Activated T-helper 17 cell treated with anti-CD3 and anti-CD28 coated beads, Interleukin-2, amount 50 U/mL, for 72 hours (primary cell): Measurements from ENCODE around the gene CTXND2. TPM values are rescaled to one million over a fixed set of nuclear protein-coding genes. Genes with fewer than 3 reads are reported as not detected.
A peak's percentile ranks its signal among the peaks of the same experiment; 100 is the strongest.
"Not testable (repeated sequence)": the region's sequence is repeated elsewhere in the genome, so short reads cannot be mapped to it uniquely, and the experiment has no call there.

Experiments used
- ATAC-seq: fragments of 150-1000 bp; cut with Tn5 transposase; replicated peaks from 2 replicates; pipeline ENCODE4 v1.10.0; 2021; ENCODE audit warnings: mild to moderate bottlenecking, moderate library complexity
- H3K27ac Mint-ChIP-seq: one replicate; pipeline ENCODE4 v1.8.0; 2022; ENCODE audit warnings: mixed read lengths
- H3K27me3 Mint-ChIP-seq: one replicate; pipeline ENCODE4 v1.8.0; 2022; ENCODE audit warnings: mixed read lengths
- H3K36me3 Mint-ChIP-seq: one replicate; pipeline ENCODE4 v1.8.0; 2022; ENCODE audit warnings: low read depth, mild to moderate bottlenecking, mixed read lengths
- H3K4me1 Mint-ChIP-seq: one replicate; pipeline ENCODE4 v1.8.0; 2022; ENCODE audit warnings: mixed read lengths
- H3K4me3 Mint-ChIP-seq: one replicate; pipeline ENCODE4 v1.8.0; 2022; ENCODE audit warnings: mild to moderate bottlenecking, mixed read lengths
- H3K9me3 Mint-ChIP-seq: one replicate; pipeline ENCODE4 v1.8.0; 2022; ENCODE audit warnings: mixed read lengths
- total RNA-seq, 2 donors: library from RNA; stranded (reverse); gene quantifications; one replicate each; pipeline ENCODE4 v1.2.3, GENCODE V29; 2022

CTXND2 gene
- total RNA-seq, 2 donors from 2014 or later, result not detected

DNA sequence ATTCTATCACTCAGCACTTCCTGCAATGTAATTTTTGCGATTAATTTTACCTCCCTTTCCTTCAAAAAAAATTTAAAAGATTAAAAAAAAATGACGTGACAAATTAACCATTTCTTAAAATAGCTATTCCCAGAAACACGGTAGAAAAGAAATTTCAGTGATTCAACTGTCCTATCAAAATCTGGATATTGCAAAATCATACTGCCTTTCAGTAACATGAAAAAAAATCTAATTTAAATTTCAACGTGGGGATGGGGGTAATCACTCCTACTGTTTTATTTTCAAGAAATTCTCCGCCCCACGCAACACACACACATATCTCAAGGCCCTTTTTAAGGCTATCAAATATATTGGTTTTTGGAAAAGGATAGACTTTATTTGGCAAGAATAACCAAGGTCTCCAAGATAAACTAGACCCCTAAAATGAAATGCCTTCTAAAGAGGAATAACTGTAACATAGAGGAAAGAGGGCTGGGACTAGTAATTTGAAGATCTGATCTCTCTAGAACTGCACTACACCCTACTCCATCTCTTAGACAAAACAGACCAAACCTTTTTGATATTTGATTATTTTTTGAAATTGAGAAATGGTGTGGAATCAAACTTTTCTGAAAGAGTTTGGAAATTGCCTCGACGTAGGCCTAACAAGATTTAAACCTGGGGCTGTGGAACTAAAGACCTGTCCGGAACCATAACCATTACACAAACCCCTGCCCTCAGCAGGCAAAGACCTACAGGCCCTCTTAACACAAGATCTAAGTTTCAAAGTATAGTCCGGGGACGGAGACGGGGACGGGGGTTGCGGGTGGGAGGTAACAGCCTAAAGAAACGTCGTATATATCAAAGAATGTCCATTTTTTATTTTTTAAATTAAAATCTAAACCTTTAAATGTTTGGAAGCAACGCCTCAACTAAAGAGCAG, 11.5 kb upstream of the CTXND2 start:
- Mint-ChIP-seq H3K27me3 (no peaks in the 10 kb centered on the region), H3K27ac (peak overlapping the region; percentile 95), H3K4me1 (peaks cover 13% of the 10 kb centered on the region), H3K36me3 (peaks cover 36% of the 10 kb centered on the region), H3K4me3 (peak overlapping the region; percentile 96), H3K9me3 (no peaks in the 10 kb centered on the region)
- no peak for ATAC-seq

DNA sequence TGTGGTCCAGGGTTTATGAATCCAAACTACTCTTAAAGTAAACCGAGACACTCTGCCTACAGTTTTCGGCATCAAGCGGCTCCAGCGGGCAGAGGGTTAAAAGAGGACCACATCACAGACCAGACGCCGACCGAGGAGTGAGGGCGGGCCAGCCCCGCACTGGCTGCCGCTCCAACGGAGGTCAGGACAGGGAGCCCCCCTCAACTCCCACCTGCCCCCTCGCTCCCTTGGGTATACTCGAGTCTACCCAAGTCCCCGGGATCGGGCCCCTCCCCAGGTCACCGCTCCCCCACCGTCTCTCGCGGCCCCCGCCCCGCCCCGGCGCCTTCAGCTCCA, 10.8 kb upstream of the CTXND2 start:
- Mint-ChIP-seq H3K36me3 (peaks cover 32% of the 10 kb centered on the region), H3K4me3 (peak overlapping the region; percentile 96), H3K27ac (peak overlapping the region; percentile 95), H3K9me3 (no peaks in the 10 kb centered on the region), H3K4me1 (peaks cover 13% of the 10 kb centered on the region), H3K27me3 (no peaks in the 10 kb centered on the region)
- peak; percentile 48 for ATAC-seq

DNA sequence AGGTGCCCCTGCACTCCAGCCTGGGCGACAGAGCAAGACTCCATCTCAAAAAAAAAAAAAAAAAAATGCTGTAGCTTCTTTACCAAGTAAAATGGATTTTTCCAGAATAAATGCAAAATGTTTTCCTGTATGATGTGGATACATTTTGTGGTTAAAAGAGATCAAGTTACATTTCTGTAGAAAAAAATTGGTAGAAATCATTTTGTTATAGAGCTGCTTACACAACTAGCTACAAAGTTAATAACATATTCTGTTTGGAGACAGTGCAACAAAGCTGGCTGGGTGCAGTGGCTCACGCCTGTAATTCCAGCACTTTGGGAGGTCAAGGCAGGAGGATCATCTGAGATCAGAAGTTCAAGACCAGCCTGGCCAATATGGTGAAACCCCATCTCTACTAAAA, 8.0 kb upstream of the CTXND2 start:
- not testable (repeated sequence) for H3K4me3 Mint-ChIP-seq, H3K27ac Mint-ChIP-seq, ATAC-seq, H3K36me3 Mint-ChIP-seq, H3K9me3 Mint-ChIP-seq, H3K27me3 Mint-ChIP-seq, H3K4me1 Mint-ChIP-seq

DNA sequence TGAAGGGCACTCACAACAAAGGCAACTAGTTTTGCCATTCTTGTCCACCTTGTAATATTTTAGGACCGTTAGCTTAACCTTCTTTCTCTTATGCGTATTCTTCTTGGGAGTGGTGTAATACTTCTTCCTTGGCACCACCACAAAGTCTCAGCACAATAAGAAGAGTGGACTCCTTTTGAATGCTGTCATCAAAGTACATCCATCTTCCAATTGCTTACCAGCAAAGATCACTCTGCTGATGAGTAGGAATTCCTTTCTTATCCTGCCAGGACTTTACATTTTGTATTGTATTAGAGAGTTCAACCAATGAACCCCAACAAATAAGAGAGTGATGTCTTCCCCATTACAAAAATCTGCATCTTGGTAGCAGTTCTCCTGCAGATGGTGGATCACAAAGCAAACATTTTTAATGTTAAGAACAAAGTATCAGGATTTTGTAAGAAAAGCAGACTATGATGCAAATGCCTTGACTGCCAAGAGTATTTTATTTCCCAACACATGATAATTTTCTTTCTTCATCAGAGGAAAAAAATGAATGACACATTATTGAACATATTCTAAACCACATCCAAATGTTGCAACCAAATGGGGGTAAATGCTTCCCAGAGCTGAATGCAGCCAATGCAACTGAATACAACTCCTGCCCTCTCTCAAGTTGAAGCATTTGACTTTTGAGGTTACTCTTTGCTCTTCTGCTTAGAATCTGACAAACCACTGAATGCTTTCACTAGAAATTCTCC, 5.4 kb upstream of the CTXND2 start:
- Mint-ChIP-seq H3K27me3 (no peaks in the 10 kb centered on the region), H3K36me3 (no peaks in the 10 kb centered on the region), H3K9me3 (no peaks in the 10 kb centered on the region), H3K4me1 (no peaks in the 10 kb centered on the region), H3K27ac (no peak overlapping the region), H3K4me3 (no peak overlapping the region)
- ATAC-seq, result no peak

DNA sequence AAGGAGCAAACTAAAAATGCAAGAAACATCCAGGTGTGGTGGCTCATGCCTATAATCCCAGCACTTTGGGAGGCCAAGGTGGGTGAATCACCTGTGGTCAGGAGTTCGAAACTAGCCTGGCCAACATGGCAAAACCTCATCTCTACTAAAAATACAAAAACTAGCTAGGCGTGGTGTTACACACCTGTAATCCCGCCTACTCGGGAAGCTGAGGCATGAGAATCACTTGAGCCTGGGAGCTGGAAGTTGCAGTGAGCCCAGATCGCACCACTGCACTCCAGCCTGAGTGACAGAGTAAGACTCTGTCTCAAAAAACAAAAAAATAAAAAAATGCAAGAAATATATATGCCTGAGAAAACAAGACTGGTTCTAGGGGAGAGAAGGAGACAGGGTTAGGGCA, 3.8 kb upstream of the CTXND2 start:
- not testable (repeated sequence) for H3K27ac Mint-ChIP-seq, H3K9me3 Mint-ChIP-seq, H3K27me3 Mint-ChIP-seq, H3K4me3 Mint-ChIP-seq, H3K36me3 Mint-ChIP-seq, H3K4me1 Mint-ChIP-seq
- peak; percentile 34 for ATAC-seq

DNA sequence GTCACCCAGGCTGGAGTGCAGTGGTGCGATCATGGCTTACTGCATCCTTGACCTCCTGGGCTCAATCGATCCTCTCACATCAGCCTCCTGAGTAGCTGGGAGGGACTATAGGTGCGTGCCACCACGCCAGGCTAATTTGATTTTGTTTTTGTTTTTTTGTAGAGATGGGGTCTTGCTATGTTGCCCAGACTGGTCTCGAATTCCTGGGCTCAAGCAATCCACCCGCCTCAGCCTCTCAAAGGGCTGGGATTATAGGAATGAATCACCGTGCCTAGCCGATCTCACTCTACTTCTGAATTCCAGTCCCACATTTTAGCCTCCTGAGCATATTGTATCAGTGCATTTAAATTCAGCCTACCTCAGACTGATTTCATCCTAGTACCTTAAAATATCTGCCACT, 1.8 kb downstream of the CTXND2 start:
- Mint-ChIP-seq H3K9me3 (no peaks in the 10 kb centered on the region), H3K27me3 (peaks cover 3% of the 10 kb centered on the region), H3K4me3 (no peak overlapping the region), H3K36me3 (no peaks in the 10 kb centered on the region), H3K4me1 (peaks cover 12% of the 10 kb centered on the region), H3K27ac (no peak overlapping the region)
- no peak for ATAC-seq

DNA sequence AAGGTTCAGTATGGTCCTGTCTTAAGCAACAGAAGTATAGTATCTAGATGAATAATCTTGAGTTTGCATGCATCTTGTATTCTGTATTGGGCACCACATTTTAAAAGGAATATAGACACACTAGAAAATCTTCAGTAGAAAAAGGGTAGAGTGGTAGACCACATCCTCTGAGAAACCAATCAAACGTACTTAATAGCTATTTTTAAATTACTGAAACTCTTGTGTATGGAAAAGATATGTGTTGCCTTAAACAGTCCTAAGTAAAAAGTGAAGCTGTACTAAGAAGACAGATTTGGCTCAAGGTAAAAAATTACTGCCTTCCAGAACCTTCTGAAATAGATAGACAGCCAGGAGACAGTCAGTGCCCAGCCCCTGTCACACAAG, 3.1 kb downstream of the CTXND2 start:
- Mint-ChIP-seq H3K27ac (peak overlapping the region; percentile 74), H3K27me3 (peaks cover 3% of the 10 kb centered on the region), H3K36me3 (no peaks in the 10 kb centered on the region), H3K4me3 (peak overlapping the region; percentile 61), H3K9me3 (no peaks in the 10 kb centered on the region), H3K4me1 (peaks cover 12% of the 10 kb centered on the region)
- ATAC-seq, result peak; percentile 95

DNA sequence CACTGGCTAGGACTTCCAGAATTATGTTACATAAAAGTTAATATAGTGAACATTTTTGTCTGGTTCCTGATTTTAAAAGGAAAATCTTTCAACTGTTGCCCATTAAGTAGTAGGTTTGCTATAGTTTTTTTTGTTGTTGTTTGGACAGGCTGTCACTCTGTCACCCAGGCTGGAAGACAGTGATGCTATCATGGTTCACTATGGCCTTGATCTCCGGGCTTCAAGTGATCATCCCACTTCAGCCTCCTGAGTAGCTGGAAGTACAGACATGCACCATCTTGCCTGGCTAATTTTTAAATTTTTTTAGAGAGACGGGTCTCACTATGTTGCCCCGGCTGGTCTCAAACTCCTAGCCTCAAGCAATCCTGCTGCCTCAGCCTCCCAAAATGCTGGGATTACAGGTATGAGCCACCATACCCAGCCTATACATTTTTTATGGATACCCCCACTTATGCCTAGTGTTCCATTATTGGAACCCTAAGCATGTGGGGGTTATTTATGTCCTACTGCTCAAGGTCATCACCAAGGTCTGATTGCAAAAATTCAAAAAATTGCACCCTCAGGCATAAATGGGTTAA, 6.5 kb downstream of the CTXND2 start:
- ATAC-seq, result no peak
- Mint-ChIP-seq H3K4me1 (peaks cover 12% of the 10 kb centered on the region), H3K4me3 (no peak overlapping the region), H3K27ac (no peak overlapping the region), H3K36me3 (no peaks in the 10 kb centered on the region), H3K27me3 (peaks cover 3% of the 10 kb centered on the region), H3K9me3 (no peaks in the 10 kb centered on the region)

DNA sequence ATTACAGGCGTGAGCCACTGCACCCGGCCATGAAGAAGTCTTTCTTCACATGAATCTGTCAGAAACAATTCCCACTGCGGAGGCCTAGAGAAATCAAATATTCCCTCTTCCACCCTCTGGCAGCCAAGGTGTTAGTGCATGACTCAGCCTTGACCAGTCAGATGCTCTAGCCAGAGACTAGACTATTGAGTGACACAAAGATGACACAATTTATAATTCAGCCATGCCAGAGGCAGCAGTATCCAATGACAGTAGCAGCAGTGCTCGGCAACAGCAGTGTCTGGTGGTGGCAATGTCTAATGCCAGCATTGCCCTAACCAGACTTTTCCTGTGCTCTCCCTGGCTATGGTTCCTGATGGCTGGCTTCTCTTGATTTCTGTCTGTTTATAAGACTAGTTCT, 8.7 kb downstream of the CTXND2 start:
- Mint-ChIP-seq H3K36me3 (no peaks in the 10 kb centered on the region), H3K27me3 (peaks cover 3% of the 10 kb centered on the region), H3K27ac (no peak overlapping the region), H3K4me3 (no peak overlapping the region), H3K4me1 (no peaks in the 10 kb centered on the region), H3K9me3 (no peaks in the 10 kb centered on the region)
- no peak for ATAC-seq

DNA sequence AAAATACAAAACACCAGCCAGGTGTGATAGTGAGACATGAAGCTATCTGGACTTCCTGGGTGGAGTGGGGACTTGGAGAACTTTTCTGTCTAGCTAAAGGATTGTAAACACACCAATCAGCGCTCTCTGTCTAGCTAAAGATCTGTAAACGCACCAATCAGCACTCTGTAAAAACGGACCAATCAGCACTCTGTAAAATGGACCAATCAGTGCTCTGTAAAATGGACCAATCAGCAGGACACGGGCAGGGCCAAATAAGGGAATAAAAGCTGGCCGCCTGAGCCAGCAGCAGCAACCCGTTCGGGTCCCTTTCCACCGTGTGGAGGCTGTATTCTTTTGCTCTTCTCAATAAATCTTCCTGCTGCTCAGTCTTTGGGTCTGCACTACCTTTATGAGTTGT, 12.9 kb downstream of the CTXND2 start:
- ATAC-seq, H3K27ac Mint-ChIP-seq, H3K36me3 Mint-ChIP-seq, H3K27me3 Mint-ChIP-seq, H3K9me3 Mint-ChIP-seq, H3K4me3 Mint-ChIP-seq, H3K4me1 Mint-ChIP-seq: not testable (repeated sequence)

DNA sequence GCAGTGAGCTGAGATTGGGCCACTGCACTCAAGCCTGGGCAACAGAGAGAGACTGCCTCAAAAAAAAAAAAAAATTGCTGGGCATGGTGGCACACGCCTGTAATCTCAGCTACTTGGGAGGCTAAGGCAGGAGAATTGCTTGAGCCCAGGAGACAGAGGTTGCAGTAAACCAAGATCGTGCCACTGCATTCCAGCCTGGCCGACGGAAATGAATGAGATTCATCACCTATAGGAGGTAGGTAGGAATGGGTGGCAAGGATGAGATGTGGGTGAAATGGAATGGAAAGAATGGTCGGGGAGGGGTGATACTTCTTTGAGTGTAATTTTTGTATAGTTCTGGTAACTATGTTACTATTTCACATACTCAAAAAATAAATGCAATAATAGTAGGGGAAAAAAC, 15.4 kb downstream of the CTXND2 start:
- no peak overlapping the region for H3K4me3 Mint-ChIP-seq
- no peaks in the 10 kb centered on the region for H3K27me3 Mint-ChIP-seq
- ATAC-seq, result no peak
- H3K9me3 Mint-ChIP-seq, result no peaks in the 10 kb centered on the region
- no peaks in the 10 kb centered on the region for H3K4me1 Mint-ChIP-seq
- H3K36me3 Mint-ChIP-seq, result no peaks in the 10 kb centered on the region
- H3K27ac Mint-ChIP-seq, result no peak overlapping the region

DNA sequence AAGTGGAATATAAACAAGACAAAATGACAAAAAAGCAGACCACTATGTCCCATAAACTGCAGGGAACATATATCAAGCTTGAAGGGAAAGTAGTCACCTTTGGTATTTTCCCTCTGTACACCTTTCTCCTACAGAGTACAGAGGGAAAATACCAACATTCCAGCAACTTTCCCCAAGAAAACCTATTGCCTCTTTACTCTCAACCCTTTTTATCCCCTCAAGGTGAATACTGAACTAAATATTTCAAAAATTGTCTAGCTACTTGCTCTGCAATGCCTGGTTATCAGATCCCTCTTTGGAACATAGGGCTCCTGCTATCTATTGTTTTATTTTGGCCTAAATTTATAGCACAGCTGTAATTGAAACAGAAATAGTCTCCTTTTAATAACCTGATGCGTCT, 15.8 kb downstream of the CTXND2 start:
- Mint-ChIP-seq H3K4me1 (no peaks in the 10 kb centered on the region), H3K9me3 (no peaks in the 10 kb centered on the region), H3K27ac (no peak overlapping the region), H3K27me3 (no peaks in the 10 kb centered on the region), H3K4me3 (no peak overlapping the region), H3K36me3 (no peaks in the 10 kb centered on the region)
- no peak for ATAC-seq

DNA sequence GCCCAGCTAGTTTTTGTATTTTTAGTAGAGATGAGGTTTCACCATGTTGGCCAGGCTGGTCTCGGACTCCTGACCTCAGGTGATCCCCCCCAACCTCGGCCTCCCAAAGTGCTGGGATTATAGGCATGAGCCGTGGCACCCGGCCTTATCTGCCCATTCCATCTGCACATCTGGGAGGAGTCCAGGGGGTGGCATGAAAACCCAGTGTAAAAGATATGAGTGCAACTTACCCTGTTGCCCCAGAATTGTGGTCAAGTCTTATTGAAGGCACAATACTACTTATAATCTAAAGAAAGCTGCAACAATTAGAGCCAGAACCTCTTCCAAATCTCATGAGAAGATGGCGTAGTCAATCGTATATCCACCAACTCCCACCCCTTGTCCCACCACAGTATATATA, 18.4 kb downstream of the CTXND2 start:
- no peak overlapping the region for H3K27ac Mint-ChIP-seq
- no peak for ATAC-seq
- H3K4me3 Mint-ChIP-seq, result no peak overlapping the region
- H3K4me1 Mint-ChIP-seq, result no peaks in the 10 kb centered on the region
- H3K27me3 Mint-ChIP-seq, result no peaks in the 10 kb centered on the region
- no peaks in the 10 kb centered on the region for H3K9me3 Mint-ChIP-seq
- no peaks in the 10 kb centered on the region for H3K36me3 Mint-ChIP-seq

DNA sequence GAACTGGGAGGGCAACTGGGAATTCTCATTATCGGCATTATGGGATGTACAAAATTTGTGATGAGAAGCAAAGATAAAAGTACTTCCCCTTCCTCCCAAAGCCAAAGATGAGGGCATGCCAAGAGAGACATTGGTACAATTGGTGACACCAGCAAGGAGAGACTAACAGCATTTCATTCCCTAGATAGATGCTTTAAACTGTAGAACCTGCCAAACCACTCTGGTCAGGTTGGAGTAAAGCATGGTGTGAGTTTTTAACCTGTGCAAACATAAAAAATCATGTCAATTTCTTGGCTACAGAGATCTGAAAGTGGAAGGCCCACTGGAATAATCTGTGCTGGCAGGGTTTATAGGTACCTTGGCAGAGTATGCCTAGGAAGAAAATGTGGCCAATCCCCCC, 19.4 kb downstream of the CTXND2 start:
- Mint-ChIP-seq H3K4me1 (no peaks in the 10 kb centered on the region), H3K27me3 (no peaks in the 10 kb centered on the region), H3K36me3 (no peaks in the 10 kb centered on the region), H3K9me3 (no peaks in the 10 kb centered on the region), H3K27ac (no peak overlapping the region), H3K4me3 (no peak overlapping the region)
- no peak for ATAC-seq

DNA sequence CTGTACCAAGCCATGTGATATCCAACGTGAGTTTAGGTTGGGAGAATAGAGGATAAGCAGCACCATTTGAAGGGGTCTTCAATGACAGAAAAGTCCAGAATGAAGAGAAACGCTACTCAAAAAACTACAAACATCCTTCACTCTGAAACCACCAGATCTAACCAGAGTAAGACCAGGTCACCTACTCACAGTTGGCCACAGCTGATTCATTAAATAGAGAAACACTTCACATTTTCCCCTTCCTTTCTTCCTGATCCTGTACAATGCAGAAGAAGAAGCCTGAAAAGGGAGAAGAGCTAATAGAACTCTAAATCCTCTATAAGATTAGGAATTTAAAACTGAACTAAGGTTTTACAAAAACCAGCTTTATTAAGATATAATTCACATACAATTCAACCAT, 19.9 kb downstream of the CTXND2 start:
- Mint-ChIP-seq H3K4me1 (no peaks in the 10 kb centered on the region), H3K4me3 (no peak overlapping the region), H3K9me3 (no peaks in the 10 kb centered on the region), H3K27me3 (no peaks in the 10 kb centered on the region), H3K36me3 (no peaks in the 10 kb centered on the region), H3K27ac (no peak overlapping the region)
- ATAC-seq, result peak; percentile 88
